H9 (cell line): Measurements from ENCODE around the gene POFUT2. TPM values are rescaled to one million over a fixed set of nuclear protein-coding genes. Genes with fewer than 3 reads are reported as not detected.

Experiments used
- DNase-seq: peaks from one replicate; pipeline ENCODE4 v3.0.0-alpha.2; 2017
- H2AFZ ChIP-seq: one replicate; pipeline ENCODE4 v1.6.1; 2013; ENCODE audit warnings: mild to moderate bottlenecking, low read length, control low read depth, moderate library complexity
- H2AK5ac ChIP-seq: 2 replicates; pipeline ENCODE4 v1.6.1; 2013; ENCODE audit warnings: low read length, control low read depth, mixed read lengths; ENCODE audit not compliant: insufficient read length
- H2BK120ac ChIP-seq: one replicate; pipeline ENCODE4 v1.6.1; 2013; ENCODE audit warnings: low read depth, mild to moderate bottlenecking, low read length, control low read depth, inconsistent platforms; ENCODE audit not compliant: poor library complexity, severe bottlenecking
- H2BK12ac ChIP-seq: 2 replicates; pipeline ENCODE4 v1.6.1; 2013; ENCODE audit warnings: low read length, control low read depth, mixed read lengths, low read depth; ENCODE audit not compliant: insufficient read length
- H2BK15ac ChIP-seq: 2 replicates; pipeline ENCODE4 v1.6.1; 2013; ENCODE audit warnings: low read depth, low read length, control low read depth
- H2BK20ac ChIP-seq: one replicate; pipeline ENCODE4 v1.6.1; 2013; ENCODE audit warnings: low read depth, mild to moderate bottlenecking, low read length, control low read depth, inconsistent platforms; ENCODE audit not compliant: poor library complexity, severe bottlenecking
- H2BK5ac ChIP-seq: 2 replicates; pipeline ENCODE4 v1.6.1; 2013; ENCODE audit warnings: low read length, control low read depth, mixed read lengths; ENCODE audit not compliant: insufficient read length
- H3K14ac ChIP-seq: 2 replicates; pipeline ENCODE4 v1.6.1; 2013; ENCODE audit warnings: low read length, control low read depth; ENCODE audit not compliant: insufficient read depth
- H3K18ac ChIP-seq: 2 replicates; pipeline ENCODE4 v1.6.1; 2013; ENCODE audit warnings: low read depth, mild to moderate bottlenecking, mixed read lengths, low read length, control low read depth; ENCODE audit not compliant: insufficient read length
- H3K23ac ChIP-seq: 2 replicates; pipeline ENCODE4 v1.6.1; 2013; ENCODE audit warnings: low read length, control low read depth, mixed read lengths, low read depth; ENCODE audit not compliant: insufficient read length
- H3K23me2 ChIP-seq: 2 replicates; pipeline ENCODE4 v1.6.1; 2013; ENCODE audit warnings: low read depth, mild to moderate bottlenecking, mixed read lengths, low read length, control low read depth; ENCODE audit not compliant: insufficient read length, poor library complexity, severe bottlenecking
- H3K27ac ChIP-seq: 2 replicates; pipeline ENCODE4 v1.5.1; 2013; ENCODE audit warnings: low read length, control low read depth, mixed read lengths, low read depth; ENCODE audit not compliant: insufficient read length
- H3K27me3 ChIP-seq: 2 replicates; pipeline ENCODE4 v1.6.1; 2013; ENCODE audit warnings: low read length, control low read depth, inconsistent platforms; ENCODE audit not compliant: insufficient read depth
- H3K4ac ChIP-seq: 2 replicates; pipeline ENCODE4 v1.6.1; 2013; ENCODE audit warnings: low read depth, mild to moderate bottlenecking, control low read depth, inconsistent platforms, low read length, moderate library complexity
- H3K4me1 ChIP-seq: 2 replicates; pipeline ENCODE4 v1.6.1; 2013; ENCODE audit warnings: low read length, control low read depth, inconsistent platforms; ENCODE audit not compliant: insufficient read depth
- H3K4me2 ChIP-seq: 2 replicates; pipeline ENCODE4 v1.6.1; 2013; ENCODE audit warnings: low read length, control low read depth, mixed read lengths; ENCODE audit not compliant: insufficient read length, insufficient read depth
- H3K56ac ChIP-seq: 2 replicates; pipeline ENCODE4 v1.6.1; 2013; ENCODE audit warnings: low read depth, mild to moderate bottlenecking, mixed read lengths, low read length, control low read depth; ENCODE audit not compliant: insufficient read length
- H3K79me1 ChIP-seq: 2 replicates; pipeline ENCODE4 v1.6.1; 2013; ENCODE audit warnings: low read depth, mild to moderate bottlenecking, moderate library complexity, low read length, control low read depth, inconsistent platforms; ENCODE audit not compliant: insufficient read depth, poor library complexity, severe bottlenecking
- H3K79me2 ChIP-seq: 2 replicates; pipeline ENCODE4 v1.6.1; 2013; ENCODE audit warnings: low read length, control low read depth, inconsistent platforms; ENCODE audit not compliant: insufficient read depth
- H3K9ac ChIP-seq: 2 replicates; pipeline ENCODE4 v1.6.1; 2013; ENCODE audit warnings: low read length, control low read depth, mixed read lengths; ENCODE audit not compliant: insufficient read length; ENCODE audit errors: extremely low read depth
- H3K9me3 ChIP-seq: one replicate; pipeline ENCODE4 v1.6.1; 2013; ENCODE audit warnings: low read depth, low read length, inconsistent platforms; ENCODE audit not compliant: control insufficient read depth
- H3T11ph ChIP-seq: one replicate; pipeline ENCODE4 v1.6.1; 2013; ENCODE audit warnings: mild to moderate bottlenecking, low read length, control low read depth, inconsistent platforms
- H4K20me1 ChIP-seq: one replicate; pipeline ENCODE4 v1.6.1; 2013; ENCODE audit not compliant: control insufficient read depth, insufficient read length, insufficient read depth
- H4K5ac ChIP-seq: 2 replicates; pipeline ENCODE4 v1.6.1; 2013; ENCODE audit warnings: low read depth, mild to moderate bottlenecking, mixed read lengths, low read length, control low read depth; ENCODE audit not compliant: insufficient read length
- H4K8ac ChIP-seq: replicated peaks from 2 replicates; pipeline ENCODE4 v1.6.1; 2013; ENCODE audit warnings: low read length, control low read depth, mixed read lengths, low read depth; ENCODE audit not compliant: insufficient read length
- H4K91ac ChIP-seq: 2 replicates; pipeline ENCODE4 v1.6.1; 2013; ENCODE audit warnings: low read depth, mild to moderate bottlenecking, moderate library complexity, mixed read lengths, low read length, control low read depth; ENCODE audit not compliant: insufficient read length
- H3K27ac Mint-ChIP-seq, 3 experiments: 2 replicates in 2 of 3; 3 replicates in 1 of 3; pipeline ENCODE4 v1.8.0; 2020 to 2021; ENCODE audit warnings: mixed read lengths in 3 of 3, mild to moderate bottlenecking in 1 of 3, moderate library complexity in 1 of 3
- H3K27me3 Mint-ChIP-seq: 2 replicates; pipeline ENCODE4 v1.8.0; 2021; ENCODE audit warnings: low read depth, mild to moderate bottlenecking, moderate library complexity, mixed read lengths
- H3K36me3 Mint-ChIP-seq, 3 experiments: 2 replicates in 2 of 3; 3 replicates in 1 of 3; pipeline ENCODE4 v1.8.0; 2020 to 2021; ENCODE audit warnings: low read depth in 3 of 3, mixed read lengths in 3 of 3; ENCODE audit not compliant: insufficient read depth in 1 of 3
- H3K4me1 Mint-ChIP-seq, 2 experiments: 2 replicates each; pipeline ENCODE4 v1.8.0; 2020; ENCODE audit warnings: mixed read lengths in 2 of 2
- H3K4me3 Mint-ChIP-seq, 2 experiments: 2 replicates in 1 of 2; 3 replicates in 1 of 2; pipeline ENCODE4 v1.8.0; 2020 to 2021; ENCODE audit warnings: mild to moderate bottlenecking in 2 of 2, mixed read lengths in 2 of 2, moderate library complexity in 1 of 2
- H3K9me3 Mint-ChIP-seq, 2 experiments: 2 replicates in 1 of 2; 3 replicates in 1 of 2; pipeline ENCODE4 v1.8.0; 2020; ENCODE audit warnings: mild to moderate bottlenecking in 2 of 2, mixed read lengths in 2 of 2, moderate library complexity in 1 of 2
- CTCF ChIP-seq: fragments of 200-600 bp; sonication (generic); conservative IDR thresholded peaks from 3 replicates; pipeline ENCODE4 v1.8.0; 2021; ENCODE audit warnings: antibody characterized with exemption, mild to moderate bottlenecking
- WGBS: extraction: QIAGEN DNeasy Blood & Tissue Kit; methylation state at CpG from one replicate; pipeline ENCODE4 v1.1.7; 2013; ENCODE audit warnings: missing lambda C conversion rate, low lambda C conversion rate, mixed read lengths; ENCODE audit not compliant: insufficient read length; ENCODE audit errors: extremely low coverage; 5-methylcytosine and 5-hydroxymethylcytosine counted together
- total RNA-seq: library from RNA; stranded (reverse); gene quantifications from 2 replicates; pipeline ENCODE4 v1.2.1, GENCODE V29; 2021

Gene POFUT2
- total RNA-seq, 1 experiment from 2014 or later: 34.8 TPM

DNA sequence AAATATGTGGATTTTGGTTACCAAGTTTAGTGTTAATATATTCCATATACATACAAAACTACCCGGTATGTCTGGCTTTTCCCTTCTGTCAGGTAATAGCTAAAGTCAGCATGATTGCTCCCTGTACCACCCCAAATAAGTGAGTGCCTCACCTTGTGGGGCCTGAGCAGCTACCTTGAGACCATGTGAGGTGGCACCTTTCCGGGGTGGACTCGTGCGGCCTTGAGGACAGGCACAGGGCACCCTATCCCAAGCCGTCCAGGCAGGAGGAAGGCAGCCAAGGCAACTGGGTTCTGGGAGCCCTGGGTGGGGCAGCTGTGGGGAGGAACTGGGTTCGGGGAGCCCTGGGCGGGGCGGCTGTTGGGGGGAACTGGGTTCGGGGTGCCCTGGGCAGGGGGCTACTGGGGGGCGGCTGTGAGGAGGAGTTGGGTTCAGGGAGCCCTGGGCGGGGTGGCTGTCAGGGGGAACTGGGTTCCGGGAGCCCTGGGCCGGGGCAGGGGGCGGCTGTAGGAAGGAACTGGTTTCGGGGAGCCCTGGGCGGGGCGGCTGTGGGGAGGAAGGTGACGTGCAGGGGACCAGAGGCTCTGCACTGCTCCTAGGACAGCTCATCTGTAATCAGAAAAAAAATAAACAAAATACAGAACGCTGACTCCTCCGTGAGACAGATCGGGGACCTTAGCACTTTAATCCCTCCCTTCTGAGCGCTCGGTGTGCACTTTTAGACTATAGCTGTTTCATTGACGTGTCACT is 63.3 kb downstream of the POFUT2 start:
- H3K9ac ChIP-seq: no peak overlapping the region
- H3K27ac ChIP-seq: no peak overlapping the region
- H2BK12ac ChIP-seq: no peak overlapping the region
- DNase-seq: no peak
- H3K79me2 ChIP-seq: no peaks in the 10 kb centered on the region
- H2BK5ac ChIP-seq: no peak overlapping the region
- Mint-ChIP-seq H3K36me3 (no peaks in the 10 kb centered on the region; a peak in 1 of 7 replicates), H3K4me1 (peaks cover 11% of the 10 kb centered on the region in 2 experiments; a peak in 3 of 4 replicates), H3K27me3 (no peaks in the 10 kb centered on the region), H3K4me3 (no peak overlapping the region), H3K27ac (peak overlapping the region in 2 of 3 experiments; percentile 27 to 46; a peak in 2 of 7 replicates), H3K9me3 (no peaks in the 10 kb centered on the region)
- H3T11ph ChIP-seq: no peak overlapping the region
- H3K4me2 ChIP-seq: no peak overlapping the region
- TF ChIP-seq CTCF: no peak
- H2AK5ac ChIP-seq: no peak overlapping the region
- no peak overlapping the region for H3K23ac ChIP-seq
- no peaks in the 10 kb centered on the region for H3K27me3 ChIP-seq
- H4K91ac ChIP-seq: no peak overlapping the region
- peaks cover 3% of the 10 kb centered on the region; the same call in 1 of the 2 replicates for H3K4me1 ChIP-seq
- H4K20me1 ChIP-seq: no peaks in the 10 kb centered on the region
- no peak overlapping the region for H2BK20ac ChIP-seq
- no peak overlapping the region for H3K4ac ChIP-seq
- H2AFZ ChIP-seq: no peak overlapping the region
- H2BK120ac ChIP-seq: no peak overlapping the region
- WGBS: no CpG with 5 or more reads among the region's 24 CpGs
- H3K14ac ChIP-seq: no peak overlapping the region
- H4K8ac ChIP-seq: no peak overlapping the region
- H3K18ac ChIP-seq: no peak overlapping the region
- H3K23me2 ChIP-seq: no peaks in the 10 kb centered on the region
- H3K56ac ChIP-seq: no peak overlapping the region
- no peak overlapping the region for H4K5ac ChIP-seq
- no peak overlapping the region for H2BK15ac ChIP-seq
- no peaks in the 10 kb centered on the region for H3K9me3 ChIP-seq
- no peaks in the 10 kb centered on the region for H3K79me1 ChIP-seq
